ENCODE data around the gene AMN. TPM values are rescaled to one million over a fixed set of nuclear protein-coding genes. Genes with fewer than 3 reads are reported as not detected.

AMN gene
- total and polyA plus RNA-seq, 2 experiments from 2014 or later: 0.69 to 1.2 TPM

- Mint-ChIP-seq H3K27ac (no peak overlapping the region), H3K36me3 (ENCODE audit: low read depth) (peaks cover 64% of the 10 kb centered on the region)
- peaks cover 15% of the 10 kb centered on the region for H3K36me3 ChIP-seq (ENCODE audit: insufficient read depth)
Observed at GRCh38 chr14:102952276-102952675, 29.8 kb downstream of the AMN start.

More at GRCh38 chr14:102952276-102952675, 29.8 kb downstream of the AMN start:
- Histone ChIP-seq H3K4me3 (no peak overlapping the region), H3K79me2 (replicated peaks; ENCODE audit: insufficient read depth) (no peaks in the 10 kb centered on the region), H4K20me1 (replicated peaks; ENCODE audit: insufficient read depth) (no peaks in the 10 kb centered on the region; the same call in 1 of the 2 replicates), H3F3A (replicated peaks; ENCODE audit: low read depth) (no peaks in the 10 kb centered on the region), H3K27me3 (ENCODE audit: insufficient read depth) (no peaks in the 10 kb centered on the region), H2AFZ (no peak overlapping the region), H3K9me2 (ENCODE audit: insufficient read depth) (no peaks in the 10 kb centered on the region), H3K4me2 (no peak overlapping the region), H3K27ac (ENCODE audit: low read depth) (no peak overlapping the region), H3K4me1 (ENCODE audit: insufficient read depth) (no peaks in the 10 kb centered on the region)
- no peak for DNase-seq (ENCODE audit: low spot score)
- peaks cover 3% of the 10 kb centered on the region for H3K27me3 Mint-ChIP-seq (ENCODE audit: insufficient read depth, low read depth, poor library complexity)
- TF ChIP-seq ZNF462 (CRISPR knock-in tag; IDR thresholded peaks at IDR 0.05) (no peak), STAT1 (IDR thresholded peaks at IDR 0.05; ENCODE audit: unreplicated experiment) (no peak), REST (IDR thresholded peaks at IDR 0.05; ENCODE audit: unreplicated experiment) (no peak), EZH2phosphoT487 (IDR thresholded peaks at IDR 0.05; ENCODE audit: unreplicated experiment) (no peak), CTCF (conservative IDR thresholded peaks at IDR 0.05; ENCODE audit: low read depth in 2 of 2) (no peak), ZNF331 (CRISPR knock-in tag; IDR thresholded peaks at IDR 0.05; ENCODE audit: low read depth) (no peak), JUNB (IDR thresholded peaks at IDR 0.05; ENCODE audit: unreplicated experiment) (no peak), NANOG (IDR thresholded peaks at IDR 0.05; ENCODE audit: borderline replicate concordance) (no peak), ETS1 (IDR thresholded peaks at IDR 0.05) (no peak), ZNF114 (CRISPR knock-in tag; IDR thresholded peaks at IDR 0.05) (no peak), EZH2 (IDR thresholded peaks at IDR 0.05; ENCODE audit: low read depth, unreplicated experiment) (no peak)
- no peak overlapping the region for H3K4me3 Mint-ChIP-seq
- no peak for ATAC-seq
- no peaks in the 10 kb centered on the region for H3K9me3 Mint-ChIP-seq
- no peaks in the 10 kb centered on the region for H3K4me1 Mint-ChIP-seq

All from GM23338 (cell line).